Measurements from ENCODE around the gene CHST12.
"Not testable (repeated sequence)": the region's sequence is repeated elsewhere in the genome, so short reads cannot be mapped to it uniquely, and the experiment has no call there.

CHST12 gene

GRCh38 chr7:2404714-2405119 is 1.3 kb downstream of the CHST12 start:
- no peak for DNase-seq (ENCODE audit: low read depth)

- no peak for DNase-seq (ENCODE audit: low read depth)
Observed at GRCh38 chr7:2405201-2405600, 1.8 kb downstream of the CHST12 start.

DNA sequence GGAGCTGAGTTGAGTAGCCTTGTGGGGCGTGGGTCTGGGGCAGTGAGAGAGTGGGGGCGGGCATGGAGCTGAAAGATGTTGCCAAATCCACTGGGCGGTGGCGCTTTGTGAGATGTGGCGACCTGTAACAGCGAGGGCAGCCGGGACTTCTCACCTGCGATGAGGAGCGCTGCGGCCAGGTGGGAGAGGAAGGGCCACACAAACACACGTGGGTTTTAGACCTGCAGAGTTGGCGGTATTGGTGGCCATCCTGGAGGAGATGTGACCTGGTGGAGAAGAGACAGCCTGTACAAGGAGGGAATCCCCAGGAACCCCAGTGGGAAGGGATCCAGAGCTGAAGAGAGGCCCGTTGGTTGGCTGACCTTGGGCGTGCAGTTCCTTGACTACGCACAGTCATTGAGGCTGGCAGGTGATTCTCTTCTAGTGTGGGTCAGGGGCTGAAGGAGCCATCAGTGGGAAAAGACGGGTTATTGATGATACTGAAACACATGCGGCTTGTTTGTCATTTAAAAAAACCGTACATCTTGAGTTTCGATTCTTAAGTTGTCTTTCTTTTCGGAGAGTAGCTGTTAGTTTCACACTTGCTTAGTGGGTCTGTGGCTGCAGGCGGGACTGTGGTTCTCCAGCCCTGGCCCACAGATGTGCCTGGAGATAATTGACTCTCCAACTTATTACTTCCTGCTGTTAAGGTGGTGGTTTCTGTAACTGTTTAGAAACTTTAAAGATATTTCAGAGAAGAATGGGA is 2.4 kb downstream of the CHST12 start:
- DNase-seq (ENCODE audit: low read depth) = no peak

DNA sequence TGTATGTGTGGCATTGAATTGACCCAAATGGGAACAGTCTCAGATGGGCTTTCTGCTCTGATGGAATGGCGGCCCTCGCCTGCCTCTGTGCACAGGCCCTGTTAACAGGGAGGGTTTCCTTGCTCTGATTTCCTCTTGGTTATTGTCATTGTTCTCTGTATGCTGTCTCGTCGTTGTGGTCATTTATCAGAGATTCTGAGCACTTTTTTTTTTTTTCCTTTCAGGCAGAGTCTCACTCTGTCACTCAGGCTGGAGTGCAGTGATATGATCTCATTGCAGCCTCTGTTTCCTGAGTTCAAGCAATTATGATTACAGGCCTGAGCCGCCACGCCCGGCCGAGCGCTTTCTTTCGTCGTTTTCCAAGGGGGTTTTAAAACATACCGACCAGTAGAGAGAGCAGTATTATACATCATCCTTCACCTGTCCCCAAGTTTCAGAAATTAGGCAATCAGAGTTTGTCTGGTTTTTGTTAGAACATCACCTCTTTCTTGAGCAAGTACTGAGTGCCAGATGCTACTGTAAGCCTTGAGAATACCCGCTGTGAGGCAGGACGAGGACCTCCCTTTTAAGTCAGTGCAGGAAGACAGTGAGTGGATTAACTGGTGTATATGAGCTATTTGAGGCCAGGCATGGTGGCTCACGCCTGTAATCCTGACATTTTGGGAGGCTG is 6.5 kb downstream of the CHST12 start:
- DNase-seq (ENCODE audit: low read depth) = no peak

DNA sequence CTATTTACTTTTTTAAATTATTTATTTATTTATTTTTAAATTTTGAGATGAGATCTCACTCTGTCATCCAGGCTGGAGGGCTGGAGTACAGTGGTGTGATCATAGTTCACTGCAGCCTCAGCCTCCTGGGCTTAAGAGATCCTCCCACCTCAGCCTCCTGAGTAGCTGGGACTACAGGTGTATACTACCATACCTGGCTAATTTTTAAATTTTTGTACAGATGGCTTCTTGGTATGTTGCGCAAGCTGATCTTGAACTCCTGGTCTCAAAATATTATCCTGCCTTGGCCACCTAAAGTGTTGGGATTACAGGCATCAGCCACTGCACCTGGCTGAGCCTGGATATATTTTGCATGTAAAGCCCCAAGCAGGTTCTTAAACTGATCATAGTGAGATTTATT is 7.6 kb downstream of the CHST12 start:
- no peak for DNase-seq (ENCODE audit: low read depth)

GRCh38 chr7:2411815-2412586 is 8.6 kb downstream of the CHST12 start:
- DNase-seq (ENCODE audit: low read depth) = no peak

DNA sequence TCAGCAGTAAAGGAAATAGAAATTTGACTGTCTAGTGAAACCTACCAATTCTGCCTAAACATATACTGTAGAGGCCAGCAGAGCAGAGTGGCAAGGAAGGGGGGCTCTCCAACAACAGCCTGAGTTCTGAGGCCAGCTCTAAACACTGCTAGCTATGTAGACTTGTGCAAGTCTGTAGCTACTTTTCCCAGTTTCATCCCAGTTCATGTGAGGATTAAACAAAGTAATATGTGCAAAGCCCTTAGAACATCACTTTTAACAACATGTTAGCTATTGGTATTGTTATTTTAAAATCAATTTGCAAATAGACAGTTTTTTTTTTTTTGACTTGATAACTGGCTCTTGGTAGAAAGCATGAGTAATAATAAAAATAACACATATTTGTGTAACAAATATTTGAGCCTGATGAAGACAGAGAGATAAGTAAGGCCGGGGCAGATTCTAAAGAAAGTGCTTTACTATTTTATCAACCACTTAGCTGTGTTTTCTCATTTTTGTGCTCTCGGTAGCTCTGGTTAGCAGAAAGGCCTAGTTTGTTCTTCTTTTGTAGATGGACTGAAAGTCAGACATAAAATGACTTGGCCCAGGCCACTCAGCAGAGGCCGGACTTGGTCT is 9.3 kb downstream of the CHST12 start:
- no peak for DNase-seq (ENCODE audit: low read depth)

DNA sequence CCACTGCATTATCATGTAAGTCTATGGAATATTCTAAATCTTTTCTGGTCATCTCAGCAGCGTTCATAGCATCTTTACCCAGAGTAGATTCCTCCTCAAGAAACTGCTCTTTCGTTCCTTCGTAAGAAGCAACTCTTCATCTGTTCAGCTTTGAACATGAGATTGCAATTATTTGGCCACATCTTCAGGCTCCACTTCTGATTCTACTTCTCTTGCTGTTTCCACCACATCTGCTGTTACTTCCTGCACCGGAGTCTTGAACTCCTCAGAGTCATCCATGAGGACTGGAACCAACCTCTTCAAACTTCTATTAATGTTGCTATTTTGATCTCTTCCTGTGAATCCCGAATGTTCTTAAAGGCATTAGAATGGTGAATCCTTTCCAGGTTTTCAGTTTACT is 12.7 kb downstream of the CHST12 start:
- DNase-seq (ENCODE audit: low read depth) = no peak

- no peak for DNase-seq (ENCODE audit: low read depth)
Observed at GRCh38 chr7:2416650-2417049, 13.2 kb downstream of the CHST12 start.

DNA sequence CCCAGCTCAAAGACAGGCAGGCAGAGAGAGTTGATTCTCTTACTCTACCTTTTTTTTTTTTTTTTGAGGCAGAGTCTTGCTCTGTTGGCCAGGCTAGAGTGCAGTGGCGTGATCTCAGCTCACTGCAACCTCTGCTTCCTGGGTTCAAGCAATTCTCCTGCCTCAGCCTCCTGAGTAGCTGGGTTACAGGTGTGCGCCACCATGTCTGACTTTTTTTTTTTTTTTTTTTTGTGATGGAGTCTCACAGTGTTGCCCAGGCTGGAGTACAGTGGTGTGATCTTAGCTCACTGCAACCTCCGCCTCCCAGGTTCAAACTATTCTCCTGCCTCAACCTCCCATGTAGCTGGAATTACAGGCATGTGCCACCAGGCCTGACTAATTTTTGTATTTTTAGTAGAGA is 13.8 kb downstream of the CHST12 start:
- not testable (repeated sequence) for DNase-seq (ENCODE audit: low read depth)

- no peak for DNase-seq (ENCODE audit: low read depth)
Observed at GRCh38 chr7:2417981-2418481, 14.6 kb downstream of the CHST12 start.

DNA sequence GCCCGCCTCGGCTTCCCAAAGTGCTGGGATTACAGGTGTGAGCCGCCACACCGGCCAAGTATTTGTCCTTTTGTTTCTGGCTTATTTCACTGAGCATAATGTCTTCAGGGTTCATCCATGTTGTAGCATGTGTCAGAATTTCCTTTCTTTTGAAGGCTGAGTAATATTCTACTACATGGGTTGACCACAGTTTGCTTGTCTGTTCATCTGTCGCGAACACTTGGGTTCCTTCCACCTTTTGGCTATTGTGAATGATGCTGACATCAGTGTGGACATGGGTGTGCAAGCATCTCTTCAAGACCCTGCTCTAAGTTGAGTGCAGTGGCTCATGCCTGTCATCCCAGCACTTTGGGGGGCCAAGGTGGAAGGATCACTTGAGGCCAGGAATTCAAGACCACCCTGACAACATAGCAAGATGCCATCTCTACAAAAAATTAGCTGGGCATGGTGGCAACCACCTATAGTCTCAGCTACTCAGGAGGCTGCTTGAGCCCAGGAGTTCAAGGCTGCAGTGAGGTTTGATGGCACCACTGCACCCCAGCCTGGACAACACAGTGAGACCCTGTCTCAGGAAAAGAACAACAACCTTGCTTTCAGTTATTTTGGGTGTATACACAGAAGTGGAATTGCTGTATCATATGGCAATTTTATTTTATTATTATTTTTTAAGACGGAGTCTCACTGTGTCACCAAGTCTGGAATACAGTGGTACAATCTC is 17.0 kb downstream of the CHST12 start:
- no peak for DNase-seq (ENCODE audit: low read depth)

DNA sequence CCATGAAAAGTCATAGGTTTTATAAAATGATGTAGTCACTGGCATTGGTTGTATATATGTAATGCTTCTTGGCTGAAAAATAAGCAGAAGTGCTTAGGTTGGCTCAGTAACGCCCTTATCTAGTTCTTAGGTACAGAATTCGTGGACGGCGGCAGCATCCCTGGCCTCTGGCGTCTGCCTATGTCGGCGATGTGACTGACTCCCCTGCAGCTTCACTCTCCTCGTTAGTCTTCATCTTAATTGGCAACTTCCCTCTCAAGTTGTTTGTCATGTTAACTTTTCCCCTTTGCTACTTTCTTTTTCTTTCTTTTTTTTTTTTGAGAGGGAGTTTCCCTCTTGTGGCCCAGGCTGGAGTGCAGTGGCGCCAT is 18.5 kb downstream of the CHST12 start:
- DNase-seq (ENCODE audit: low read depth) = no peak

GRCh38 chr7:2425749-2426148 is 22.3 kb downstream of the CHST12 start:
- DNase-seq (ENCODE audit: low read depth) = no peak

DNA sequence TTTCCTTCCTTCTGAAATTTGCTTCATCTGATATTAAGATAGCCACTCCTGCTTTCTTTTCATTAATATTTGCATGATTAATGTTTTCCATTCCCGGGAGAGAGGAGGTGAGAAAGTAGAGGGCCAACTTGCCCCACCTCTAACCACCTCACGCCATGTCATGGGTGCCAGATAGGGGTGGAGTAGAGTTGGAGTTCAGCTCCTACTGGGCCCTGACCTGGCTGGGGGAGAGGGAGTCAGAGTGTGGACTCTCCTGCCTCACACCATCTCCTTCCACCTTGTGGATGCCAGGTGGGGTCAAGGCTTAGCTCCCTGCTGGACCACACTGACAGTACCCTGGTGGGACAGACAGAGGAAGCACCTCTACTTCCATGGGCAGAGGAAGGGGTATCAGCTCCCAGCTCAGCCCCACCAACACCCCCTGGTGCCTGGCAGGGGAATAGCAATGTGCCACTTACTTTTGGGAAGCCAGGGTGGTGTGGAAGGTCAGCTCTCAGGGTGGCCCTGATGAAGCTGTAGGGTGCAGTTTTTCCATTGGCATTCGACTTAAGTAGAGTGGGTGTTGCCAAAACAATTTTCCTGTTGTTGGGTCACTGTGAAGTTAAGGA is 28.0 kb downstream of the CHST12 start:
- DNase-seq (ENCODE audit: low read depth) = no peak

GRCh38 chr7:2432910-2433712 is 29.7 kb downstream of the CHST12 start:
- DNase-seq (ENCODE audit: low read depth) = no peak

- DNase-seq (ENCODE audit: low read depth) = no peak
Observed at GRCh38 chr7:2433713-2434550, 30.5 kb downstream of the CHST12 start.

DNA sequence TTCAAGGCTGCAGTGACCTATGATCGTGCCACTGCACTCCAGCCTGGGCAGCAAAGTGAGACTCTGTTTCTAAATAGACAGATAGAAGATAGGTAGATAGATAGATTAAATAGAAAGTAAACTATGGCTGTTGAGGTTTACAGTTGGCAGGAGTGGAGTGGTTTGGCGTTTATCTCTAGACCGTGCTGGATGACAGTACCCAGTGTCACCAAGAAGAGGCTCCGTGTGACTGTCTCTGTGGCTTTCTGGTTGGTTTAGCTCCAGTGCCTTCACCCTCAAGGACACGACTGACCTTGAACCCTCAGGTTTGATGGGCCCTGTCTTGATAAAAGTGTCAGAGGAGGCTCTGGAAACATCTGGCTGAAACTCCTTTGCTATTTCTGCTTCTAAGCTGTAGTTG is 31.7 kb downstream of the CHST12 start:
- no peak for DNase-seq (ENCODE audit: low read depth)

DNA sequence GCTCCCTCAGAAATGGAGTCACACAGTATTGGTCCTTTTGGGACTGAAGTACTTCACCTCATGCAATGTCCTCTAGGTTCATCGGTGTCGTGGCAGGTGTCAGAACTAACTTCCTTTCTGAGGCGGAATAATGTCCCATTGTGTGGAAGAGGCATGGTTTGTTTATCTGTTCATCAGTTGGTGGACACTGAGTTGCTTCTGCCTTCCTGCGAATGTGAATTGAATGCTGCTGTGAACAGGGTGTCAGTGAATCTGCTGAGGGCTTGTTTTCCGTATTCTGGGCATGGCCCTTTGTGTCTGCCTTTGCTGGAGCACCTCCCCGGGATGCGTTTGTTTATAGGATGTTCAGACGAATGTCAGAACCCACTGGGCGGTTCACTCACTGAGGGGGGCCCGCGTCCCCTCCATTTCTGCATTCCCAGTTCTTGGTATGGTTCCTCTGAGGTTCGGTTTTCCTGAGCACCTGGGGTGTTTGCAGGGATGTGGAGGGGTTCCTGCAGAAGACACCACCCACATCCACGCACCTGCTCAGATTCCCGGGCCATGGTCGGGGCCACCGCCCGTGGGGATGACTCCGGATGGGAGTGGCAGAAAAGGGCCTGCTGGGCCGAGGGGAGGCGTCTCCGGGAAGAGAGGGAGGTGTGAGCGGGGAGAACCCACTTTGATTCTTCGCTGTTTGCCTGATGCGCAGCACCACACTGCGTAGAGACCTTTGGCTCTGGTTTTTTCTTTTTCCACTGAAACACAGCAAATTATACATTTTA is 33.1 kb downstream of the CHST12 start:
- no peak for DNase-seq (ENCODE audit: low read depth)

All from HS-5 (cell line).